Spleen (tissue), 7 donors: ENCODE data around the gene BPI.

Experiments used
- POLR2A ChIP-seq, 3 donors: fragments of 450-650 bp; IDR thresholded peaks; one replicate each; pipeline ENCODE4 v1.5.1; 2017; ENCODE audit warnings: antibody characterized with exemption in 3 of 3, mild to moderate bottlenecking in 1 of 3
- POLR2AphosphoS5 ChIP-seq, 3 donors: sonication (generic); formaldehyde crosslinking; IDR thresholded peaks; one replicate each; pipeline ENCODE4 v1.5.1; 2017; ENCODE audit warnings: antibody characterized with exemption in 3 of 3
- TF ChIP-seq, protein P1 (sequence below), 11 experiments: fragments of 200-600 bp in 7 of 11; fragments of 450-650 bp in 4 of 11; sonication (generic) in 4 of 11; IDR thresholded peaks in 8 of 11; conservative IDR thresholded peaks in 3 of 11; 1 replicate in 7 of 11; 2 replicates in 4 of 11; pipeline versions ENCODE4 v1.4.0 to v1.8.0; 2016 to 2021; ENCODE audit warnings: antibody characterized with exemption in 11 of 11, inconsistent platforms in 4 of 11, mild to moderate bottlenecking in 1 of 11
- donor health status: DM: no; HTN: no; CAD: no; lungs with moderate emphysema.
- donor health status: DM: no; HTN: no; CAD: no.
- donor health status: DM: no; HTN: no; CAD: no.

GRCh38 chr20:38303908-38304379 is at the start of gene BPI:
- TF ChIP-seq POLR2A (IDR thresholded peaks at IDR 0.05) (no peak), POLR2AphosphoS5 (IDR thresholded peaks at IDR 0.05) (peak in 1 of 3 donors; percentile 25)
- TF ChIP-seq, protein P1, sequence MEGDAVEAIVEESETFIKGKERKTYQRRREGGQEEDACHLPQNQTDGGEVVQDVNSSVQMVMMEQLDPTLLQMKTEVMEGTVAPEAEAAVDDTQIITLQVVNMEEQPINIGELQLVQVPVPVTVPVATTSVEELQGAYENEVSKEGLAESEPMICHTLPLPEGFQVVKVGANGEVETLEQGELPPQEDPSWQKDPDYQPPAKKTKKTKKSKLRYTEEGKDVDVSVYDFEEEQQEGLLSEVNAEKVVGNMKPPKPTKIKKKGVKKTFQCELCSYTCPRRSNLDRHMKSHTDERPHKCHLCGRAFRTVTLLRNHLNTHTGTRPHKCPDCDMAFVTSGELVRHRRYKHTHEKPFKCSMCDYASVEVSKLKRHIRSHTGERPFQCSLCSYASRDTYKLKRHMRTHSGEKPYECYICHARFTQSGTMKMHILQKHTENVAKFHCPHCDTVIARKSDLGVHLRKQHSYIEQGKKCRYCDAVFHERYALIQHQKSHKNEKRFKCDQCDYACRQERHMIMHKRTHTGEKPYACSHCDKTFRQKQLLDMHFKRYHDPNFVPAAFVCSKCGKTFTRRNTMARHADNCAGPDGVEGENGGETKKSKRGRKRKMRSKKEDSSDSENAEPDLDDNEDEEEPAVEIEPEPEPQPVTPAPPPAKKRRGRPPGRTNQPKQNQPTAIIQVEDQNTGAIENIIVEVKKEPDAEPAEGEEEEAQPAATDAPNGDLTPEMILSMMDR (IDR thresholded peaks at IDR 0.05 in 8 of 11, conservative IDR thresholded peaks at IDR 0.05 in 3 of 11), result no peak
